Neural progenitor cell (in vitro differentiated cells): ENCODE measurements around the gene CEP95.

ENCODE experiments used
- EZH2 ChIP-seq: fragments of 200-600 bp; sonication (generic); IDR thresholded peaks from 2 replicates; pipeline ENCODE4 v1.6.1; 2017; ENCODE audit warnings: antibody characterized with exemption, mild to moderate bottlenecking, moderate library complexity
- EZH2phosphoT487 ChIP-seq: fragments of 200-600 bp; sonication (generic); IDR thresholded peaks from 2 replicates; pipeline ENCODE4 v1.6.1; 2017; ENCODE audit warnings: antibody characterized with exemption
- TF ChIP-seq, protein P1 (sequence below): fragments of 200-600 bp; sonication (generic); IDR thresholded peaks from 2 replicates; pipeline ENCODE4 v1.5.1; 2017; ENCODE audit warnings: antibody characterized with exemption, mild to moderate bottlenecking

GRCh38 chr17:64520359-64520758, 13.6 kb downstream of the CEP95 start:
- TF ChIP-seq, protein P1, sequence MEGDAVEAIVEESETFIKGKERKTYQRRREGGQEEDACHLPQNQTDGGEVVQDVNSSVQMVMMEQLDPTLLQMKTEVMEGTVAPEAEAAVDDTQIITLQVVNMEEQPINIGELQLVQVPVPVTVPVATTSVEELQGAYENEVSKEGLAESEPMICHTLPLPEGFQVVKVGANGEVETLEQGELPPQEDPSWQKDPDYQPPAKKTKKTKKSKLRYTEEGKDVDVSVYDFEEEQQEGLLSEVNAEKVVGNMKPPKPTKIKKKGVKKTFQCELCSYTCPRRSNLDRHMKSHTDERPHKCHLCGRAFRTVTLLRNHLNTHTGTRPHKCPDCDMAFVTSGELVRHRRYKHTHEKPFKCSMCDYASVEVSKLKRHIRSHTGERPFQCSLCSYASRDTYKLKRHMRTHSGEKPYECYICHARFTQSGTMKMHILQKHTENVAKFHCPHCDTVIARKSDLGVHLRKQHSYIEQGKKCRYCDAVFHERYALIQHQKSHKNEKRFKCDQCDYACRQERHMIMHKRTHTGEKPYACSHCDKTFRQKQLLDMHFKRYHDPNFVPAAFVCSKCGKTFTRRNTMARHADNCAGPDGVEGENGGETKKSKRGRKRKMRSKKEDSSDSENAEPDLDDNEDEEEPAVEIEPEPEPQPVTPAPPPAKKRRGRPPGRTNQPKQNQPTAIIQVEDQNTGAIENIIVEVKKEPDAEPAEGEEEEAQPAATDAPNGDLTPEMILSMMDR = no peak
- TF ChIP-seq EZH2 (no peak), EZH2phosphoT487 (no peak)
